Endothelial cell of umbilical vein (primary cell): ENCODE results near the gene NBPF11. TPM values are rescaled to one million over a fixed set of nuclear protein-coding genes. Genes with fewer than 3 reads are reported as not detected.
"Not testable (repeated sequence)": the region's sequence is repeated elsewhere in the genome, so short reads cannot be mapped to it uniquely, and the experiment has no call there.

Experiments used
- BruUV-seq: library from RNA; stranded (reverse); fragments of 400-500 nt; replicated peaks from 2 replicates; lab custom pipeline; 2021; lab: Mats Ljungman, UMichigan
- CTCF ChIA-PET: fragments of 300-600, 350-600 bp; sonication (Branson Sonifier 250); formaldehyde crosslinking; loops from one replicate; lab custom pipeline; 2021; ENCODE audit warnings: antibody characterized with exemption, inconsistent platforms; lab: Charles Lee
- POLR2A ChIA-PET: fragments of 300-600, 350-600 bp; sonication (Branson Sonifier 250); formaldehyde crosslinking; loops from one replicate; lab custom pipeline; 2021; ENCODE audit warnings: antibody characterized with exemption, inconsistent platforms; lab: Charles Lee
- DNase-seq: peaks from one replicate; pipeline ENCODE4 v3.0.0-alpha.2; 2011; ENCODE audit warnings: low read depth, low spot score
- FAIRE-seq: peaks from 2 replicates; lab custom pipeline; 2011; peaks lifted over from hg19 to GRCh38; lab: Jason Lieb, UNC
- H2AFZ ChIP-seq: 2 replicates; pipeline ENCODE4 v1.6.0; 2012; ENCODE audit warnings: low read depth, low read length, control low read depth, inconsistent platforms
- H3K27ac ChIP-seq: 2 replicates; pipeline ENCODE4 v1.5.1; 2011; ENCODE audit warnings: low read depth, mild to moderate bottlenecking, control low read depth, low read length, moderate library complexity; ENCODE audit not compliant: insufficient read depth
- H3K27me3 ChIP-seq, 2 experiments: 2 replicates each; pipeline versions ENCODE4 v1.6.0 to v1.6.1; 2011; ENCODE audit warnings: low read length in 2 of 2, mixed read lengths in 1 of 2; ENCODE audit not compliant: control insufficient read depth in 2 of 2, insufficient read depth in 2 of 2
- H3K36me3 ChIP-seq, 2 experiments: 2 replicates in 1 of 2; 3 replicates in 1 of 2; pipeline ENCODE4 v1.5.1; 2011; ENCODE audit warnings: low read length in 2 of 2, mild to moderate bottlenecking in 1 of 2, moderate library complexity in 1 of 2; ENCODE audit not compliant: control insufficient read depth in 2 of 2, insufficient read depth in 2 of 2; ENCODE audit errors: extremely low read depth in 1 of 2
- H3K4me1 ChIP-seq: 3 replicates; pipeline ENCODE4 v1.5.1; 2011; ENCODE audit warnings: mild to moderate bottlenecking, low read length; ENCODE audit not compliant: control insufficient read depth, insufficient read depth; ENCODE audit errors: extremely low read depth
- H3K4me2 ChIP-seq: 2 replicates; pipeline ENCODE4 v1.6.1; 2011; ENCODE audit warnings: low read length, control low read depth, mixed read lengths; ENCODE audit not compliant: insufficient read depth
- H3K4me3 ChIP-seq, 3 experiments: fragments of 200-600 bp in 1 of 3; sonication (generic), shearing (Covaris generic) in 1 of 3; replicated peaks in 1 of 3; 2 replicates each; pipeline ENCODE4 v1.5.1; 2011 to 2016; ENCODE audit warnings: control low read depth in 3 of 3, low read length in 3 of 3, mild to moderate bottlenecking in 2 of 3, inconsistent platforms in 1 of 3, low read depth in 1 of 3, moderate library complexity in 1 of 3; ENCODE audit not compliant: insufficient read depth in 1 of 3
- H3K79me2 ChIP-seq: 2 replicates; pipeline ENCODE4 v1.6.0; 2012; ENCODE audit warnings: low read length, inconsistent platforms; ENCODE audit not compliant: control insufficient read depth, insufficient read depth
- H3K9ac ChIP-seq: replicated peaks from 2 replicates; pipeline ENCODE3; 2011; ENCODE audit warnings: low read length, control low read depth; ENCODE audit not compliant: insufficient read depth; ENCODE audit errors: extremely low read depth
- H3K9me1 ChIP-seq: replicated peaks from 3 replicates; pipeline ENCODE4 v1.6.0; 2011; ENCODE audit warnings: mild to moderate bottlenecking, low read length; ENCODE audit not compliant: control insufficient read depth, insufficient read depth; ENCODE audit errors: extremely low read depth
- H3K9me3 ChIP-seq: replicated peaks from 2 replicates; pipeline ENCODE4 v1.5.1; 2012; ENCODE audit warnings: low read length, inconsistent platforms; ENCODE audit not compliant: control insufficient read depth, insufficient read depth
- H4K20me1 ChIP-seq: replicated peaks from 2 replicates; pipeline ENCODE3; 2011; ENCODE audit warnings: mild to moderate bottlenecking, low read length; ENCODE audit not compliant: control insufficient read depth, insufficient read depth; ENCODE audit errors: extremely low read depth
- dilution Hi-C: fragments of 300-500 bp; cut with MboI; formaldehyde crosslinking; loops from one replicate; pipeline ENCODE4 v1.15.0; 2019; ENCODE audit warnings: low sequenced_read_pairs; ENCODE audit not compliant: extremely low pct_ligation_motif_present
- intact Hi-C: fragments of 100-400 bp; cut with micrococcal nuclease; formaldehyde crosslinking; loops from one replicate; pipeline ENCODE4 v1.10.0; 2022
- polyA plus RNA-seq, 4 experiments: library from polyadenylated mRNA; depleted of rRNA in 3 of 4; stranded (reverse) in 3 of 4; unstranded in 1 of 4; fragments of >200 nt; gene quantifications; 2 replicates each; pipeline versions ENCODE4 v1.2.1 to v1.2.3, GENCODE V29; 2011 to 2012; ENCODE audit warnings: missing spikeins in 1 of 4
- total RNA-seq: library from RNA; stranded (reverse); gene quantifications from 2 replicates; pipeline ENCODE4 v1.2.3, GENCODE V29; 2021

NBPF11 gene
- total and polyA plus RNA-seq, 2 donors (not counting 3 experiments of a cell fraction or from before 2014, with no cell fraction given): 10.3 to 11.0 TPM

DNA sequence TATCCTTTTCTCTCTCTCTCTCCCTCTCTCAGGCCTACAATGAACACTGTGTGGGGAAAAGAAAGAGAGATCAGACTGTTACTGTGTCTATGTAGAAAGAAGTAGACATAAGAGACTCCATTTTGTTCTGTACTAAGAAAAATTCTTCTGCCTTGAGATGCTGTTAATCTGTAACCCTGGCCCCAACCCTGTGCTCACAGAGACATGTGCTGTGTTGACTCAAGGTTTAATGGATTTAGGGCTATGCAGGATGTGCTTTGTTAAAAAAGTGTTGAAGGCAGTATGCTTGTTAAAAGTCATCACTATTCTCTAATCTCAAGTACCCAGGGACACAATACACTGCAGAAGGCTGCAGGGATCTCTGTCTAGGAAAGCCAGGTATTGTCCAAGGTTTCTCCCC is 36.7 kb upstream of the NBPF11 start:
- H3K79me2 ChIP-seq, H3K9me1 ChIP-seq, CTCF ChIA-PET, H2AFZ ChIP-seq, H3K9ac ChIP-seq, H3K27me3 ChIP-seq, H3K4me1 ChIP-seq, intact Hi-C loops, POLR2A ChIA-PET, dilution Hi-C loops, BruUV-seq, H3K9me3 ChIP-seq, H3K4me2 ChIP-seq, DNase-seq, H4K20me1 ChIP-seq, FAIRE-seq, H3K4me3 ChIP-seq, H3K27ac ChIP-seq, H3K36me3 ChIP-seq: not testable (repeated sequence)

DNA sequence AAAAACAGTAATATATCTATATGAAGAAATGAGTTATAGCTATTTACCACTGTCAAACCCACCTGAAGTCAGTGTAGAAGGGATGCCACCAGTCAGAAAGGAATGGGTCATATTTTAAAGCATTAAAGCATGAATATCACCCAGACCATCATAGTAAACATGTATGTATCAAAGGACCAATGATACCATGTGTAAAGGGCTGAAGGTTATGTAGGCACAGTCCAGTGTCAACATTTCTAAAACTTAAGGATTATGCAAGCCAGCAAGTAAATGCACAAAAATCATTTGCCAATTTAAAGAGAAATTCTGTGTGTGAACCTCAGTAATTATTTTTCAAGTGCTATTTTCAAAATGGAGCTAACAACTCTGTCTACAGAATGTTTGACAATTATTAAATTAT is 26.6 kb upstream of the NBPF11 start:
- H3K9ac ChIP-seq, BruUV-seq, FAIRE-seq, intact Hi-C loops, POLR2A ChIA-PET, CTCF ChIA-PET, H4K20me1 ChIP-seq, H3K4me2 ChIP-seq, H3K4me1 ChIP-seq, H3K9me3 ChIP-seq, H3K27ac ChIP-seq, H3K9me1 ChIP-seq, DNase-seq, H3K4me3 ChIP-seq, H2AFZ ChIP-seq, H3K27me3 ChIP-seq, H3K36me3 ChIP-seq, H3K79me2 ChIP-seq, dilution Hi-C loops: not testable (repeated sequence)

DNA sequence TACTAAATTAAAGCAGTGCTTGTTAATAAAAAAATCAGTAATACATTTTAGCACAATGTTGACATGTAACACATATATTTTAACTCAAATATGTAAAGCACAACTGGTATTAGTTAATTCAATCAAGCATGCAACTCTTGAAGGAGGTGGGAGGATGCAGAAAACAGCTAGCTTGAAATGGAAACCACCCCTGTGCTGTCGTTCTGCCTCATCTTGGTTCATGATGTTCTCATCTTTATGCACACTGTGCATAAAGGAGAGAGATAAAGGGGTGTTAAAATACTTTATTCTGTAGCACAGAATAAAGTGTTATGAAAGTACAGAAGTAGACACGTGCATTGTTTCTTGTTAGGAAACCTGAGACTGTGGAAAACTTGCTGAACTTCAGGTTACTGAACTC is 23.3 kb upstream of the NBPF11 start:
- H3K79me2 ChIP-seq, H3K9me1 ChIP-seq, H3K4me2 ChIP-seq, H3K4me3 ChIP-seq, dilution Hi-C loops, DNase-seq, H3K4me1 ChIP-seq, intact Hi-C loops, H4K20me1 ChIP-seq, CTCF ChIA-PET, H3K27ac ChIP-seq, H2AFZ ChIP-seq, H3K9me3 ChIP-seq, POLR2A ChIA-PET, FAIRE-seq, H3K27me3 ChIP-seq, BruUV-seq, H3K36me3 ChIP-seq, H3K9ac ChIP-seq: not testable (repeated sequence)

DNA sequence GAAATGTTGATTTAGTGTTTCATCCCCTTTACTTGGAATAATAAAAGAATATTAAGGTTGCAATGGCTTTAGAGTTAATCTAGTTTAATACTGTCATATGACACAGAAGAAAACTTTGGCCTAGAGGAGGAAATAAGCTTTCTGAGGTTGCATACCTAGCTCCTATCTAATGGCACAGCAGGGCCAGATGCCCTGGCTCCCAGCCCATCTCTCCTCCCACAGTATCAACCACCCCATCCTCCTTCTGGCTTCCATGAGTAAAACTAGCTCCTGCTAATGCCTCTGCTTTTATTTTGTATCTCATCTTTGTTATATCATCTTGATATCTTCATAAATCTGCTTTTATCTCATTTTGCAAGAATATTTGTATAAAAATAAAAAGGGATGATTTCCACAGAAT is 19.9 kb upstream of the NBPF11 start:
- H4K20me1 ChIP-seq, CTCF ChIA-PET, FAIRE-seq, intact Hi-C loops, H2AFZ ChIP-seq, H3K9me1 ChIP-seq, H3K4me2 ChIP-seq, H3K9me3 ChIP-seq, POLR2A ChIA-PET, H3K4me3 ChIP-seq, H3K79me2 ChIP-seq, DNase-seq, H3K27ac ChIP-seq, H3K9ac ChIP-seq, H3K4me1 ChIP-seq, H3K27me3 ChIP-seq, H3K36me3 ChIP-seq, dilution Hi-C loops, BruUV-seq: not testable (repeated sequence)
